Hepatocyte (in vitro differentiated cells): ENCODE data around the gene PIK3R6.

ENCODE experiments used
- CTCF ChIP-seq: fragments of 200-600 bp; sonication (generic); IDR thresholded peaks from 2 replicates; pipeline ENCODE4 v1.5.1; 2016; ENCODE audit warnings: antibody characterized with exemption, mild to moderate bottlenecking; ENCODE audit not compliant: poor library complexity
- EZH2 ChIP-seq: fragments of 200-600 bp; sonication (generic); IDR thresholded peaks from 2 replicates; pipeline ENCODE4 v1.6.1; 2016; ENCODE audit warnings: antibody characterized with exemption, mild to moderate bottlenecking, borderline replicate concordance
- EZH2phosphoT487 ChIP-seq: fragments of 200-600 bp; sonication (generic); IDR thresholded peaks from one replicate; pipeline ENCODE4 v1.6.1; 2018; ENCODE audit warnings: antibody characterized with exemption, mild to moderate bottlenecking, low read depth, moderate library complexity; ENCODE audit not compliant: unreplicated experiment, severe bottlenecking

- TF ChIP-seq EZH2phosphoT487 (no peak), CTCF (no peak), EZH2 (no peak)
Observed at GRCh38 chr17:8881606-8882005, 14.1 kb upstream of the PIK3R6 start.
